HepG2 (cell line): Measurements from ENCODE around the gene DSCAML1. TPM values are rescaled to one million over a fixed set of nuclear protein-coding genes. Genes with fewer than 3 reads are reported as not detected.
A peak's percentile ranks its signal among the peaks of the same experiment; 100 is the strongest.

Source experiments
- ATF3 ChIP-seq: sonication (generic); formaldehyde crosslinking; IDR thresholded peaks from 2 replicates; pipeline ENCODE4 v1.4.0; 2020; ENCODE audit warnings: missing genetic modification reagents
- EP300 ChIP-seq, 3 experiments: sonication (generic) in 1 of 3; formaldehyde crosslinking in 1 of 3; IDR thresholded peaks; 2 replicates each; pipeline versions ENCODE4 v1.5.1 to v1.6.1; 2011 to 2020; ENCODE audit warnings: low read depth in 2 of 3, low read length in 2 of 3, borderline replicate concordance in 1 of 3, improper control_type of control experiment in 1 of 3, mild to moderate bottlenecking in 1 of 3, missing genetic modification reagents in 1 of 3, moderate library complexity in 1 of 3
- GMEB1 ChIP-seq: sonication (generic); formaldehyde crosslinking; IDR thresholded peaks from 2 replicates; pipeline ENCODE4 v1.5.1; 2020; ENCODE audit warnings: missing genetic modification reagents, mild to moderate bottlenecking, borderline replicate concordance
- JUND ChIP-seq: sonication (generic); formaldehyde crosslinking; IDR thresholded peaks from 2 replicates; pipeline ENCODE4 v1.8.0; 2022; ENCODE audit warnings: mild to moderate bottlenecking, missing genetic modification reagents
- MED1 ChIP-seq: sonication (generic); formaldehyde crosslinking; IDR thresholded peaks from 2 replicates; pipeline ENCODE4 v1.4.0; 2020; ENCODE audit warnings: missing genetic modification reagents
- SMARCC2 ChIP-seq: fragments of 450-650 bp; IDR thresholded peaks from 2 replicates; pipeline ENCODE4 v1.6.1; 2017; ENCODE audit warnings: antibody characterized with exemption, mild to moderate bottlenecking
- ZBTB1 ChIP-seq: sonication (generic); formaldehyde crosslinking; IDR thresholded peaks from 2 replicates; pipeline ENCODE4 v1.4.0; 2020; ENCODE audit warnings: missing genetic modification reagents, borderline replicate concordance
- ZBTB7A ChIP-seq: sonication (generic); formaldehyde crosslinking; IDR thresholded peaks from 2 replicates; pipeline ENCODE4 v1.8.0; 2022; ENCODE audit warnings: mild to moderate bottlenecking, missing genetic modification reagents
- ZFP36 ChIP-seq: fragments of 150-350 bp; IDR thresholded peaks from 2 replicates; pipeline ENCODE4 v1.6.1; 2018; ENCODE audit warnings: borderline replicate concordance, low read length, low read depth; ENCODE audit not compliant: partially characterized antibody
- ZNF263 ChIP-seq: sonication (generic); formaldehyde crosslinking; IDR thresholded peaks from 2 replicates; pipeline ENCODE4 v1.4.0; 2020; ENCODE audit warnings: missing genetic modification reagents
- ZNF460 ChIP-seq: sonication (generic); formaldehyde crosslinking; IDR thresholded peaks from 2 replicates; pipeline ENCODE4 v1.5.1; 2020; ENCODE audit warnings: missing genetic modification reagents, mild to moderate bottlenecking, borderline replicate concordance
- polyA plus RNA-seq, 8 experiments: library from polyadenylated mRNA; depleted of rRNA in 3 of 8; stranded (reverse) in 7 of 8; unstranded in 1 of 8; fragments of >200 nt; fragmentation: Illumina TruSeq in 4 of 8; extraction: Trizol in 4 of 8; gene quantifications; 2 replicates each; pipeline versions ENCODE4 v1.2.1 to v1.2.3, GENCODE V29; 2011 to 2016; ENCODE audit warnings: low read depth in 4 of 8, missing spikeins in 1 of 8, mixed read lengths in 1 of 8; ENCODE audit not compliant: insufficient read depth in 1 of 8
- total RNA-seq, 5 experiments: library from RNA; depleted of rRNA; stranded (reverse); fragments of >200 nt; fragmentation: Illumina TruSeq; extraction: Trizol; gene quantifications; 2 replicates each; pipeline ENCODE4 v1.2.3, GENCODE V29; 2016; ENCODE audit warnings: low read depth in 1 of 5
- TF ChIP-seq, protein P1 (sequence below): sonication (generic); formaldehyde crosslinking; IDR thresholded peaks from 2 replicates; pipeline ENCODE4 v1.5.0; 2020; ENCODE audit warnings: missing genetic modification reagents

The DSCAML1 gene
- total and polyA plus RNA-seq, 2 of the 13 experiments (the other 11 are each of a cell fraction or from before 2014, with no cell fraction given): 0.29 to 0.40 TPM

DNA sequence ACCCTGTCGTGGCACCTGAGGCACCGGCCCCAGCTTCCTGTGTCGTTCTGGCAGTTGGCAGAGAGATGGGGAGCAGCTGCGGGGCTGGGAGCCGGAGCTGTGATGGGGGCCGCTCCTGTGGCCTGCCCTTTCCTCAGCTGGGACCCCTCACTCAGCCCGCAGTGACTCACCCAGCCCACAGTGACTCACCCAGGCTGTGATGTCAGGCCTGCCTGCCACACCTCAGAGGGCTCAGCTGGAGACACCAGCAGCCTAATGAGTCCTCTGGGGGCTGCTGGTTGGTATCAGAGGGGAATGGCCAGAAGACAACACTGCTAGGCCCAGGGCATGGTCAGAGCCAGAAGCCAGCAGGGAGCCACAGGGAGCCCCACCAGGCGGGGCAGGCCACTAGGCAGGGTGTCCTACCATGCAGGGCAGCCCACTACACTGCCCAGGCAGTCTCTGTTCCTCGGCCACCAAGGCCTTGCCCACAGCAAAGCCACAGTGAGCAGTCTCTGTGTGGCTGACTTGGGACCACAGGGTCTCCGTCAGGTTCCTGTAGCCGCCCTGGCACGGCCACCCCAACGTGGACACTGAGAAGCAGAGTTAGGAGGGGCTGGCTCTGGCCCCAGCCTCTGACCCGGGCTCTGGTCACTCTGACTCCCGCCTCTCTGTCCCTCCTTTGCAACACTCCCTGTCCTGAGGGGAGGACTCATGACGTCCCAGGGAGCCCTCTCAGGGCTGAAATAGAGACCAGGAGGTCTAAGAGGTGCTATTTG is 31.8 kb upstream of the DSCAML1 start (continued):
- TF ChIP-seq SMARCC2: no peak
- TF ChIP-seq MED1 (CRISPR knock-in tag): no peak
- TF ChIP-seq, protein P1, sequence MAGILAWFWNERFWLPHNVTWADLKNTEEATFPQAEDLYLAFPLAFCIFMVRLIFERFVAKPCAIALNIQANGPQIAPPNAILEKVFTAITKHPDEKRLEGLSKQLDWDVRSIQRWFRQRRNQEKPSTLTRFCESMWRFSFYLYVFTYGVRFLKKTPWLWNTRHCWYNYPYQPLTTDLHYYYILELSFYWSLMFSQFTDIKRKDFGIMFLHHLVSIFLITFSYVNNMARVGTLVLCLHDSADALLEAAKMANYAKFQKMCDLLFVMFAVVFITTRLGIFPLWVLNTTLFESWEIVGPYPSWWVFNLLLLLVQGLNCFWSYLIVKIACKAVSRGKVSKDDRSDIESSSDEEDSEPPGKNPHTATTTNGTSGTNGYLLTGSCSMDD (CRISPR knock-in tag): no peak
- TF ChIP-seq JUND (CRISPR knock-in tag): peak; percentile 66; the same call in 1 of the 2 replicates
- TF ChIP-seq GMEB1 (CRISPR knock-in tag): no peak
- no peak for TF ChIP-seq ZBTB1 (CRISPR knock-in tag)
- TF ChIP-seq ZNF263 (CRISPR knock-in tag): peak; percentile 54
- TF ChIP-seq EP300 (IDR thresholded peaks at IDR 0.05; ENCODE audit: low read depth in 2 of 2, low read length in 2 of 2): peak in 1 of 2 experiments; percentile 8; a peak in 1 of 4 replicates
- TF ChIP-seq EP300 (CRISPR knock-in tag; IDR thresholded peaks at IDR 0.05; ENCODE audit: borderline replicate concordance): no peak
- TF ChIP-seq ATF3 (CRISPR knock-in tag): peak; percentile 68; the same call in 1 of the 2 replicates
- no peak for TF ChIP-seq ZFP36
- TF ChIP-seq ZNF460 (CRISPR knock-in tag): no peak
- 0 out of 2 replicates have a peak, but pooled peaks have one; percentile 42 for TF ChIP-seq ZBTB7A (CRISPR knock-in tag)
